B cell (primary cell): ENCODE results near the gene CENPP.

Source experiments
- EZH2 ChIP-seq: IDR thresholded peaks from 2 replicates; pipeline ENCODE4 v1.6.1; 2012; ENCODE audit warnings: borderline replicate concordance, low read depth, mild to moderate bottlenecking, moderate library complexity, low read length; ENCODE audit not compliant: insufficient read depth, poor library complexity, severe bottlenecking
- TF ChIP-seq, protein P1 (sequence below): fragments of 200-600 bp; IDR thresholded peaks from one replicate; pipeline ENCODE4 v1.8.0; 2022; ENCODE audit warnings: antibody characterized with exemption, mild to moderate bottlenecking

GRCh38 chr9:92342825-92343488 lies 17.2 kb downstream of the CENPP start:
- TF ChIP-seq, protein P1, sequence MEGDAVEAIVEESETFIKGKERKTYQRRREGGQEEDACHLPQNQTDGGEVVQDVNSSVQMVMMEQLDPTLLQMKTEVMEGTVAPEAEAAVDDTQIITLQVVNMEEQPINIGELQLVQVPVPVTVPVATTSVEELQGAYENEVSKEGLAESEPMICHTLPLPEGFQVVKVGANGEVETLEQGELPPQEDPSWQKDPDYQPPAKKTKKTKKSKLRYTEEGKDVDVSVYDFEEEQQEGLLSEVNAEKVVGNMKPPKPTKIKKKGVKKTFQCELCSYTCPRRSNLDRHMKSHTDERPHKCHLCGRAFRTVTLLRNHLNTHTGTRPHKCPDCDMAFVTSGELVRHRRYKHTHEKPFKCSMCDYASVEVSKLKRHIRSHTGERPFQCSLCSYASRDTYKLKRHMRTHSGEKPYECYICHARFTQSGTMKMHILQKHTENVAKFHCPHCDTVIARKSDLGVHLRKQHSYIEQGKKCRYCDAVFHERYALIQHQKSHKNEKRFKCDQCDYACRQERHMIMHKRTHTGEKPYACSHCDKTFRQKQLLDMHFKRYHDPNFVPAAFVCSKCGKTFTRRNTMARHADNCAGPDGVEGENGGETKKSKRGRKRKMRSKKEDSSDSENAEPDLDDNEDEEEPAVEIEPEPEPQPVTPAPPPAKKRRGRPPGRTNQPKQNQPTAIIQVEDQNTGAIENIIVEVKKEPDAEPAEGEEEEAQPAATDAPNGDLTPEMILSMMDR, result no peak
- TF ChIP-seq EZH2, result no peak
